H1 (cell line): ENCODE data around the gene GULP1. TPM values are rescaled to one million over a fixed set of nuclear protein-coding genes. Genes with fewer than 3 reads are reported as not detected.

Experiments used
- CTCF ChIA-PET: fragments of 300-600 bp; sonication (Branson Sonifier 250); formaldehyde crosslinking; loops from one replicate; lab custom pipeline; 2021; ENCODE audit not compliant: partially characterized antibody; lab: Charles Lee
- POLR2A ChIA-PET: fragments of 300-600 bp; sonication (Branson Sonifier 250); formaldehyde crosslinking; loops from one replicate; lab custom pipeline; 2021; ENCODE audit warnings: inconsistent platforms; ENCODE audit not compliant: partially characterized antibody; lab: Charles Lee
- DNase-seq, 2 experiments: peaks; one replicate each; pipeline versions ENCODE4 v3.0.0 to v3.0.0-alpha.2; 2010 to 2022; ENCODE audit warnings: low spot score in 2 of 2, low read depth in 1 of 2, mixed read lengths in 1 of 2
- FAIRE-seq: peaks from 2 replicates; lab custom pipeline; 2011; peaks lifted over from hg19 to GRCh38; lab: Jason Lieb, UNC
- H2AFZ ChIP-seq: 2 replicates; pipeline ENCODE4 v1.8.1; 2012; ENCODE audit warnings: low read length, inconsistent platforms
- H2AK5ac ChIP-seq: 2 replicates; pipeline ENCODE4 v1.6.1; 2013; ENCODE audit warnings: low read depth, low read length
- H2BK120ac ChIP-seq: replicated peaks from 2 replicates; pipeline ENCODE3; 2013; ENCODE audit warnings: low read depth, low read length, inconsistent platforms
- H2BK12ac ChIP-seq: 2 replicates; pipeline ENCODE4 v1.6.1; 2013; ENCODE audit warnings: low read depth, low read length
- H2BK15ac ChIP-seq: 2 replicates; pipeline ENCODE4 v1.6.1; 2013; ENCODE audit warnings: low read length
- H2BK20ac ChIP-seq: 2 replicates; pipeline ENCODE4 v1.6.1; 2013; ENCODE audit warnings: low read length
- H2BK5ac ChIP-seq: 2 replicates; pipeline ENCODE4 v1.6.1; 2013; ENCODE audit warnings: low read depth, low read length
- H3K14ac ChIP-seq: 2 replicates; pipeline ENCODE4 v1.6.1; 2013; ENCODE audit warnings: inconsistent platforms; ENCODE audit not compliant: insufficient read length
- H3K18ac ChIP-seq: 2 replicates; pipeline ENCODE4 v1.6.1; 2013; ENCODE audit warnings: low read length; ENCODE audit errors: extremely low read depth
- H3K23ac ChIP-seq: 2 replicates; pipeline ENCODE4 v1.6.1; 2013; ENCODE audit warnings: inconsistent platforms; ENCODE audit not compliant: insufficient read length
- H3K23me2 ChIP-seq: 2 replicates; pipeline ENCODE4 v1.6.1; 2013; ENCODE audit warnings: low read depth, low read length
- H3K27ac ChIP-seq: 2 replicates; pipeline ENCODE4 v1.6.1; 2011; ENCODE audit warnings: low read depth, low read length, inconsistent platforms
- H3K27me3 ChIP-seq, 4 experiments: replicated peaks in 1 of 4; 1 replicate in 1 of 4; 2 replicates in 3 of 4; pipeline versions ENCODE4 v1.6.1 to v1.8.1; 2011 to 2013; ENCODE audit warnings: low read length in 3 of 4, mild to moderate bottlenecking in 3 of 4, inconsistent platforms in 2 of 4, mixed read lengths in 2 of 4, moderate library complexity in 1 of 4; ENCODE audit not compliant: control insufficient read depth in 3 of 4, insufficient read depth in 3 of 4; ENCODE audit errors: extremely low read depth in 1 of 4
- H3K36me3 ChIP-seq, 4 experiments: 2 replicates each; pipeline versions ENCODE4 v1.6.1 to v1.8.1; 2011 to 2013; ENCODE audit warnings: mild to moderate bottlenecking in 4 of 4, low read length in 3 of 4, moderate library complexity in 2 of 4, control low read depth in 1 of 4, inconsistent platforms in 1 of 4; ENCODE audit not compliant: insufficient read depth in 4 of 4, control insufficient read depth in 2 of 4
- H3K4ac ChIP-seq: replicated peaks from 2 replicates; pipeline ENCODE3; 2013; ENCODE audit warnings: low read length, low read depth, mixed read lengths, inconsistent platforms; ENCODE audit not compliant: insufficient read length
- H3K4me1 ChIP-seq, 4 experiments: replicated peaks in 1 of 4; 1 replicate in 1 of 4; 2 replicates in 3 of 4; pipeline versions ENCODE4 v1.6.1 to v1.8.1; 2011 to 2013; ENCODE audit warnings: low read length in 3 of 4, inconsistent platforms in 2 of 4, mixed read lengths in 1 of 4; ENCODE audit not compliant: insufficient read depth in 4 of 4, control insufficient read depth in 3 of 4
- H3K4me2 ChIP-seq, 2 experiments: 2 replicates each; pipeline versions ENCODE4 v1.6.1 to v1.8.1; 2011 to 2013; ENCODE audit warnings: low read depth in 2 of 2, low read length in 2 of 2, control low read depth in 1 of 2, inconsistent platforms in 1 of 2, mild to moderate bottlenecking in 1 of 2; ENCODE audit not compliant: insufficient read depth in 1 of 2
- H3K4me3 ChIP-seq, 4 experiments: fragments of 200-600, 300-600 bp in 1 of 4; sonication (generic), shearing (Covaris generic), sonication (Bioruptor Twin) in 1 of 4; 2 replicates each; pipeline versions ENCODE4 v1.5.1 to v1.8.1; 2011 to 2016; ENCODE audit warnings: low read length in 4 of 4, low read depth in 3 of 4, control low read depth in 2 of 4, inconsistent platforms in 2 of 4, mild to moderate bottlenecking in 2 of 4, mixed read lengths in 1 of 4, moderate library complexity in 1 of 4; ENCODE audit not compliant: insufficient read depth in 2 of 4; ENCODE audit errors: extremely low read depth in 1 of 4
- H3K56ac ChIP-seq: replicated peaks from 2 replicates; pipeline ENCODE3; 2013; ENCODE audit warnings: low read depth, mild to moderate bottlenecking, mixed read lengths, low read length, inconsistent platforms; ENCODE audit not compliant: insufficient read length
- H3K79me1 ChIP-seq: 2 replicates; pipeline ENCODE4 v1.6.1; 2013; ENCODE audit warnings: low read depth, low read length, control low read depth
- H3K79me2 ChIP-seq, 2 experiments: 2 replicates each; pipeline versions ENCODE4 v1.6.1 to v1.8.1; 2012 to 2013; ENCODE audit warnings: low read length in 2 of 2, mild to moderate bottlenecking in 2 of 2, inconsistent platforms in 1 of 2; ENCODE audit not compliant: insufficient read depth in 2 of 2, control insufficient read depth in 1 of 2
- H3K9ac ChIP-seq, 4 experiments: replicated peaks in 1 of 4; 1 replicate in 1 of 4; 2 replicates in 3 of 4; pipeline versions ENCODE4 v1.6.1 to v1.8.1; 2011 to 2013; ENCODE audit warnings: low read depth in 3 of 4, low read length in 3 of 4, control low read depth in 2 of 4, mild to moderate bottlenecking in 2 of 4, moderate library complexity in 2 of 4, inconsistent platforms in 1 of 4; ENCODE audit errors: extremely low read depth in 1 of 4
- H3K9me3 ChIP-seq, 2 experiments: 2 replicates each; pipeline versions ENCODE4 v1.6.1 to v1.8.1; 2012 to 2013; ENCODE audit warnings: mild to moderate bottlenecking in 2 of 2, moderate library complexity in 2 of 2, control low read depth in 1 of 2, inconsistent platforms in 1 of 2, low read depth in 1 of 2, low read length in 1 of 2, mixed read lengths in 1 of 2; ENCODE audit not compliant: insufficient read depth in 2 of 2
- H4K20me1 ChIP-seq, 2 experiments: replicated peaks in 1 of 2; 2 replicates each; pipeline versions ENCODE3 to v1.8.1; 2011 to 2013; ENCODE audit warnings: inconsistent platforms in 2 of 2, low read length in 2 of 2, mild to moderate bottlenecking in 1 of 2; ENCODE audit not compliant: insufficient read depth in 2 of 2, control insufficient read depth in 1 of 2
- H4K5ac ChIP-seq: 2 replicates; pipeline ENCODE4 v1.6.1; 2013; ENCODE audit warnings: low read length, low read depth, mixed read lengths, inconsistent platforms; ENCODE audit not compliant: insufficient read length
- H4K8ac ChIP-seq: 2 replicates; pipeline ENCODE4 v1.8.0; 2013; ENCODE audit warnings: mild to moderate bottlenecking, moderate library complexity, low read length, inconsistent platforms; ENCODE audit not compliant: insufficient read depth; ENCODE audit errors: extremely low read depth
- H4K91ac ChIP-seq: replicated peaks from 2 replicates; pipeline ENCODE3; 2013; ENCODE audit warnings: low read length, mixed read lengths, inconsistent platforms; ENCODE audit not compliant: insufficient read length
- FOSL1 ChIP-seq: IDR thresholded peaks from 2 replicates; pipeline ENCODE4 v1.6.1; 2011; ENCODE audit warnings: mild to moderate bottlenecking, low read depth, low read length, moderate library complexity; ENCODE audit not compliant: insufficient read depth
- GABPA ChIP-seq: IDR thresholded peaks from 2 replicates; pipeline ENCODE4 v1.6.1; 2011; ENCODE audit warnings: mild to moderate bottlenecking, low read length, moderate library complexity, borderline replicate concordance; ENCODE audit not compliant: insufficient read depth
- KDM1A ChIP-seq: fragments of 200-600, 300-600 bp; sonication (generic); IDR thresholded peaks from 2 replicates; pipeline ENCODE4 v1.7.1; 2016; ENCODE audit warnings: mild to moderate bottlenecking, low read length, borderline replicate concordance
- SIX5 ChIP-seq: IDR thresholded peaks from 2 replicates; pipeline ENCODE4 v1.6.1; 2011; ENCODE audit warnings: mild to moderate bottlenecking, low read depth, low read length
- WGBS, 2 experiments: shearing (Covaris generic) in 1 of 2; methylation state at CpG; one replicate each; pipeline versions ENCODE4 v1.1.6 to v1.1.7; 2013 to 2015; ENCODE audit warnings: low lambda C conversion rate in 2 of 2, mixed read lengths in 2 of 2, inconsistent platforms in 1 of 2, low coverage in 1 of 2, missing lambda C conversion rate in 1 of 2; ENCODE audit not compliant: insufficient replicate concordance in 2 of 2, insufficient coverage in 1 of 2, insufficient read length in 1 of 2; ENCODE audit errors: extremely low coverage in 1 of 2, missing lambda C conversion rate in 1 of 2; 5-methylcytosine and 5-hydroxymethylcytosine counted together
- polyA plus RNA-seq, 7 experiments: library from polyadenylated mRNA; depleted of rRNA in 3 of 7; stranded (reverse) in 5 of 7; unstranded in 2 of 7; fragments of >200 nt in 5 of 7; fragments of 200-250 nt in 2 of 7; gene quantifications; 1 replicate in 5 of 7; 2 replicates in 1 of 7; 4 replicates in 1 of 7; pipeline versions ENCODE4 v1.2.1 to v1.2.3, GENCODE V29; 2011 to 2013; ENCODE audit warnings: missing spikeins in 2 of 7, mixed read lengths in 2 of 7
- total RNA-seq: library from RNA; stranded (reverse); fragmentation: NEBNext Ultra II Directional; extraction: Animal tissue kit (Norgen Biotek cat#: 25700); gene quantifications from 2 replicates; pipeline ENCODE4 v1.2.1, GENCODE V29; 2021

GULP1 gene
- total and polyA plus RNA-seq, 2 of the 8 experiments (the other 6 are each of a cell fraction or from before 2014, with no cell fraction given) = 69.7 to 139 TPM

DNA sequence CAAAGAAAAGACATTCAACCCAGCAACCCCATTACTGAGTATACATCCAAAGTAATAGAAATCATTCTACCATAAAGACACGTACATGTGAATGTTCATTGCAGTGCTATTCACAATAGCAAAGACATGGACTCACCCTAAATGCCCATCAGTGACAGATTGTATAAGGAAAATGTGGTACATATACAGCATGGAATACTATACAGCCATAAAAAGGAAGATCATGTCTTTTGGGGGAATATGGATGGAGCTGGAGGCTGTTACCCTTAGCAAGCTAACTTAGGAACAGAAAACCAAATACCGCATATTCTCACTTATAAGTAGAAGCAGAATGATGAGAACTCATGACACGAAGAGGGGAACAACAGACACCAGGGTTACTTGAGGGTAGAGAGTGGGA, 145.9 kb downstream of the GULP1 start:
- no peak overlapping the region for H3K27ac ChIP-seq
- H4K20me1 ChIP-seq = no peaks in the 10 kb centered on the region
- peaks cover 0 to 20% (median 7%) of the 10 kb centered on the region in 4 experiments; a peak in 4 of 7 replicates for H3K4me1 ChIP-seq
- H3K79me1 ChIP-seq = no peaks in the 10 kb centered on the region; the same call in 1 of the 2 replicates
- H2AK5ac ChIP-seq = no peak overlapping the region
- H2BK120ac ChIP-seq = no peak overlapping the region
- no peak overlapping the region for H2BK20ac ChIP-seq
- TF ChIP-seq KDM1A (peak; percentile 77), FOSL1 (no peak), GABPA (no peak), SIX5 (no peak)
- no peaks in the 10 kb centered on the region for H3K27me3 ChIP-seq
- no peak overlapping the region for H3K9ac ChIP-seq
- no peak overlapping the region for H2BK15ac ChIP-seq
- H3K23ac ChIP-seq = no peak overlapping the region
- no peaks in the 10 kb centered on the region for H3K23me2 ChIP-seq
- FAIRE-seq (no peak), DNase-seq (no peak)
- no peak overlapping the region for H4K8ac ChIP-seq
- H3K79me2 ChIP-seq = peaks cover 0 to 82% of the 10 kb centered on the region in 2 experiments; a peak in 2 of 4 replicates
- CTCF ChIA-PET = no interaction called here
- no peak overlapping the region for H2BK12ac ChIP-seq
- H4K5ac ChIP-seq = no peak overlapping the region
- no peak overlapping the region for H3K14ac ChIP-seq
- no peak overlapping the region for H3K4me3 ChIP-seq
- no peak overlapping the region for H3K18ac ChIP-seq
- H3K4ac ChIP-seq = no peak overlapping the region
- POLR2A ChIA-PET = no interaction called here
- no peak overlapping the region for H2AFZ ChIP-seq
- 92% methylated on average over 3 of the region's 3 CpGs; no CpG with 5 or more reads in 1 of the 2 experiments for WGBS, 2 experiments
- H3K56ac ChIP-seq = no peak overlapping the region
- no peak overlapping the region for H2BK5ac ChIP-seq
- no peaks in the 10 kb centered on the region for H3K36me3 ChIP-seq
- H4K91ac ChIP-seq = no peak overlapping the region
- no peak overlapping the region for H3K4me2 ChIP-seq
- no peaks in the 10 kb centered on the region for H3K9me3 ChIP-seq
